ENCODE data around the gene GTF2A1.

DNA sequence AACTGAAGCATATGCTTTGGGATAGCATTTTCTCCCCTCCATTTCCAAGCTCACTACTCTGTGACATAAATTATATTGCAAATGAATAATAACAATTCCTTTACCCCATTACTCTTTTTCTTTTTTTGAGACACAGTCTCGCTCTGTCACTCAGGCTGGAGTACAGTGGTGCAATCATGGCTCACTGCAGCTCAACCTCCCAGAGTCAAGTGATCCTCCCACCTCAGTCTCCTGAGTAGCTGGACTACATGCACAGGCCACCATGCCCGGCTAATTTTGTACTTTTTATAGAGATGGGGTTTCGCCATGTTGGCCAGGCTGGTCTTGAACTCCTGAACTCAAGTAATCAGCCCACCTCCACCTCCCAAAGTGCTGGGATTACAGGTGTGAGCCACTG lies 49.2 kb upstream of the GTF2A1 start:
- no peak for TF ChIP-seq EZH2 (IDR thresholded peaks at IDR 0.05)
- TF ChIP-seq POLR2AphosphoS5 (IDR thresholded peaks at IDR 0.05; ENCODE audit: borderline replicate concordance, low read depth, low read length), result no peak
